NOMO-1 treated with dmso at 0.1 percent for 144 hours (cell line): ENCODE measurements around the gene INA.
A peak's percentile ranks its signal among the peaks of the same experiment; 100 is the strongest.
"Not testable (repeated sequence)": the region's sequence is repeated elsewhere in the genome, so short reads cannot be mapped to it uniquely, and the experiment has no call there.

ENCODE experiments used
- DNase-seq: peaks from one replicate; lab custom pipeline; 2025; ENCODE audit not compliant: unreplicated experiment; lab: John Stamatoyannopoulos, UW

Gene INA

DNA sequence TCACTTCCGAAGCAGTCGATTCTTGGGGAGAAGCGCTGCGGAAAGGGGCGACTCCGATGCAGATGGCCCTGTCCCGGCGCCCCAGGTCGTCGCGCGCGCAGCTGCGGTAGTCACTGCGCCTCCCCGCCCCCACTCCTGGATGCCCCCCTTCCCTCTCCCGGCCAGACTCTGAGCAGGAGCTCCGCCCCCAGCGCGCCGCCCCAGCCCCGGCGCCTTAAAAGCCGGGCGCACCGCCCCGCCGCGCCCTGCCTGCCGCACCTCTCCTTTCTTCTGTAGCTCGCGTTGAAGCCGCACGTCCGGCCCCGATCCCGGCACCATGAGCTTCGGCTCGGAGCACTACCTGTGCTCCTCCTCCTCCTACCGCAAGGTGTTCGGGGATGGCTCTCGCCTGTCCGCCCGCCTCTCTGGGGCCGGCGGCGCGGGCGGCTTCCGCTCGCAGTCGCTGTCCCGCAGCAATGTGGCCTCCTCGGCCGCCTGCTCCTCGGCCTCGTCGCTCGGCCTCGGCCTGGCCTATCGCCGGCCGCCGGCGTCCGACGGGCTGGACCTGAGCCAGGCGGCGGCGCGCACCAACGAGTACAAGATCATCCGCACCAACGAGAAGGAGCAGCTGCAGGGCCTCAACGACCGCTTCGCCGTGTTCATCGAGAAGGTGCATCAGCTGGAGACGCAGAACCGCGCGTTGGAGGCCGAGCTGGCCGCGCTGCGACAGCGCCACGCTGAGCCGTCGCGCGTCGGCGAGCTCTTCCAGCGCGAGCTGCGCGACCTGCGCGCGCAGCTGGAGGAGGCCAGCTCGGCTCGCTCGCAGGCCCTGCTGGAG lies at the start of gene INA:
INA (plus strand) TSS at position 243 of the 817 bp plus-strand sequence; CDS start at position 317, 74 bp downstream.
- DNase-seq = no peak

DNA sequence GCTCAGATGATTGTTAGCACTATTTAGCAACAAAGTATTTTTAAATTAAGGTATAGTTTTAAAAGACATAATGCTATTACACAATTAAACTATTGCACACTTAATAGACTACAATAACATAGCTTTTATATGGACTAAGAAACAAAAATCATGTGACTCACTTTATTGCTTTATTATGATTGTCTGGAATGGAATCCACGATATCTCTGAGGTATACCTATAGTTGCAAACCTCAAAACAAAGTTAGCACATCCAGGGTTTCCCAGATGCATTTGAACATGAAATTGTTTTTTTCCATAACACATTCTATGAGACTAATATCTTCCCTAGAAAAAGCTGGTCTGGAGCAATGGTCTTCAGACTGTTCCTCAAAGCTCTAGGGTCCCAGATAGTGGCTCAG lies 49.5 kb upstream of the INA start:
- DNase-seq = no peak

DNA sequence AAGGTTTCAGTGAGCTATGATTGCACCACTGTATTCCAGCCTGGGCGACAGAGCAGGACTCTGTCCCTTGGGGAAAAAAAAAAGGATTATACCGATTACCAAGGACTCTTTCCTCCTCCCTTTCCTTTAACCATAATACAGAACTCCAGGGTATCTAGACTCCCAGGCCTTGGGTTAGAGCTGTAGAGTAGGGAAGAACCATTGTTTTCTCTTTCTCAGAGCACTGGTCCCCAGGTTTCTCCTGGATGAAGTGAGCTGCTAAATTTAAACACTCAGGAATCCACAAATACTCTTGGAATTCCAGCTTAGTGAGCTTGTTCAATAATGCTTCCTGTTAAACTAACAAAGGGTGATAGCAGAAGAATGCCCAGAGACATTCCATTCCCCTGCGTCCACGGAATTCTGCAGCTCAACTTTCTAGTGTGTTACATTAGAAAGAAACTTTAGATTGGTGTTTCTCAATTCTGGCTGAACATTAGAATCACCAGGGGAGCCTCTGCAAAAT lies 45.8 kb upstream of the INA start:
- DNase-seq = no peak

DNA sequence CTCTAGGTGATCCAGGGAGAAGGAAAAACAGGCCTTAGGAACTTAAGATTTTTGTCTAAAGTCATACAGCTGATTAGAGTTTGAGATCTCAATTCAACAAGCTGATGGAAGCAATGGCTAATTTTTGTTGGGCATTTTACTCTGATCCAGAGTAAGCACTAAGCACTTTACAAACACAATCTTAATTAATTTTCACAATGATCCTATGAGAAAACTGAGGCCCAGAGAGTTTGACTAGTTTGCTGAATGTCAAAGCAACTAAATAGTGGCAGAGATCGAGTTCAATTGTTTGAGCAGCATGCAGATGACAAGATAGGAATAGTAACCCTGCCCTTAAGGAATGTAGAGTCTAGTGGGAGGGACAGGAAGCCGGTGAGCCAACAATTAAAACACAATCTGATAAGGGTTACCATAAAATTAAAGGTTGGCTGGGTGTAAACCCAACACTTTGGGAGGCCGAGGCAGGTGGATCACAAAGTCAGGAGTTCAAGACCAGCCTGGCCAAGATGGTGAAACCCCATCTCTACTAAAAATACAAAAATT lies 44.7 kb upstream of the INA start:
- no peak for DNase-seq

DNA sequence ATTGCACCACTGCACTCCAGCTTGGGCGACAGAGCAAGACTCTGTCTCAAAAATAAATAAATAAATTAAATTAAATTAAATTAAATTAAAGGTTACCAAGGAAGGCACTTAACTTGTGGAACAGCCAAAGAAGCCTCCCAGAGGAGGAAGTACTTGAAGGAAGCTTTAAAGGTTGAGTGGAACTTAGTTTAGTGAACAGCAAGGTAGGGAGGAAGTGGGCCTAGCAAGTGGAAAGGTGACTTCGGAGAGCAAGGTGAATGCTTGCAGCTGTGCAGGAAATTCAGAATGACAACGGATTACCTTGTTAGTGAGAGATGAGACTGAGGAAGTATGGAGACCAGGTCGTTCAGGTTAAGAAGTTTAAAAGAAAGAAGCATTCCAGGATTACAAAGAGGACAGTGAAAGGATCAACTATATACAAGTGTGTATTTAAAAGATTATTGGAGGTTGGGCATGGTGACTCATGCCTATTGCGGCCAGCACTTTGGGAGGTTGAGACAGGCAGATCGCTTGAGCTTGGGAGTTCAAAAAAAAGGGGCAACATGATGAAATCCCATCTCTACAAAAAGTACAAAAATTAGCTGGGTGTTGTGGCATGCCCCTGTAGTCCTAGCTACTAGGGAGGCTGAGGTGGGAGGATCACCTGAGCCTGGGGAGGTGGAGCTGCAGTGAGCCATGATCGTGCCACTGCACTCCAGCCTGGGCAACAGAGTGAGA lies 44.0 kb upstream of the INA start:
- DNase-seq = no peak

DNA sequence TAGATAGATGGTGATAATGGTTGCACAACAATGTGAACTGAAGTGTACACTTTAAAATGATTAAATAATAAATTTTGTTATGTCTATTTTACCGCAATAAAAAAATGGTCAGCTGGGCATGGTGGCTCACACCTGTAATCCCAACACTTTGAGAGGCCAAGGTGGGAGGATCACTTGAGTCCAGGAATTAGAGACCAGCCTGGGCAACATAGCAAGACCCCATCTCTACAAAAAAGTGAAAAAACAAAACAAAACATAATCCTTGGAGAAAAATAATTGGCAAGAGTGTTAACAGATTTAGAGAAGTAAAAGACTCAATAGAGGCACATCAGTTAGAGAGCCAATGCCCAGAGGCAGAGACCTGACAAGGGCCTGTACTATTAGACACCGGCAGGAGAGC lies 41.2 kb upstream of the INA start:
- DNase-seq = no peak

DNA sequence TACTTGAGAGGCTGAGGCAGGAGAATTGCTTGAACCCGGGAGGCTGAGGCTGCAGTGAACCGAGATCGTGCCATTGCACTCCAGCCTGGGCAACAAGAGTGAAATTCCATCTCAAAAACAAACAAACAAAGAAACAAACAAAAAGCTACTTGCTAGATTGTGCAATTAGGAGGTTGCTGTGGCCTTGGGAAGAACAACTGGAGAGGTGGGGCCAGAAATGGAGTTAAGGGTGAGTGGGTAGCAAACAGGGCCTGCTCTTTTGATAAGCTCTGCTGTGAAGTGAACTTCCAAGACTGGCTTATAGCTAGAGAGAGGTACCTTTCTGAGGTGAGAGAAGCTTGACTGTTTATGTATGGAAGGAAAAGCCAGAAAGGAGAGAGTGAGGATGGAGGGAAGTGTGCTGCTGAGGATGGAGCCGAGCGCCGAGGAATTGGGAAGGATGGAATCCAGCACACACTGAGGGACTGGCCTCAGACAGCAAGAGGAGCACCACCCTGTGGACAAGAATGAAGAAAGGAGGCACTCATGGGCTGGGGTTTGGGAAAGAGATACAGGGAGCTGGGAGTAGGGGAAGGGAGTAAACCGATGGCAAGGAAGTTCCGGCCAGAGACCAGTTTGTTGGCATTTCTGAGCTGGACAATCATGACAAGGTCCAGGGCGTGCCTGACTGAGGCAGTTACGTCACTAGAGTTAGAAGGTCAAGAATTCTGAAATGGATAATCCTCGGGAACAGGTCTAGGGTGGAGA lies 38.3 kb upstream of the INA start:
- no peak for DNase-seq

DNA sequence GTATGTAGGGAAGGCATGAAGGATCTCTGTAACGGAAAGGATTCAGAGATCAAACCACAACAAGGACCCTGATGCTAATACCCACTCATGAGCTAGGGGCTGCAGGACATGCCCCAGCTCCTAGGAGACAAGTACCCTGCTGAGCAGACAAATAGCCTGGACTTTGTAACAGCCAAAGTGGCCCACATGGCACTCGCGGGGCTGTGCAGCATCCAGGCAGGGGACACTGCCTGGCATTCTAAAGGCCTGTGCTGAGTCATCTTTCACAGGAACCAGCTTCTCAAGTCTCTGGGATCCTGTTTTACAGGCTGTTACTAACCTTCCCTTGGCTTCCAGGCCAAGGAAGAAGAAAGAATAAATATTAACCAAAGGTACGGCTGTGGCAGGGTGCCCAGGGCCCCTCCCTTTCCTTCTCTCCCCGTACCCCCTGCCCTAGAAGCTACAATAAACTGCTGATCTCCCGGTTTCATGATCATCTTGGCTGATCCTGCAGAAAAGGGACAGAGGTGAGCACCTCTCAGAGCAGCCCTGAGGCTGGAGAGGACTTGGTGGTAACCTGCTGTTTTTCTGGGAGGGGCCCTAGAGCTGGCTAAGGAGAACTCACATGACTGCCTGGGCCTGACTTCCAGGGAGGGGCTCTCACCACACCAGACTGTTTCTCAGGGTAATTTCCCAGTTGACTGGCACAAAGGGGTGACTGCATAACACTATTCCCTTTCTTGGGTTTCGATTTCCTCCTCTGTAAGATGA lies 35.5 kb upstream of the INA start:
- DNase-seq = peak; percentile 15

DNA sequence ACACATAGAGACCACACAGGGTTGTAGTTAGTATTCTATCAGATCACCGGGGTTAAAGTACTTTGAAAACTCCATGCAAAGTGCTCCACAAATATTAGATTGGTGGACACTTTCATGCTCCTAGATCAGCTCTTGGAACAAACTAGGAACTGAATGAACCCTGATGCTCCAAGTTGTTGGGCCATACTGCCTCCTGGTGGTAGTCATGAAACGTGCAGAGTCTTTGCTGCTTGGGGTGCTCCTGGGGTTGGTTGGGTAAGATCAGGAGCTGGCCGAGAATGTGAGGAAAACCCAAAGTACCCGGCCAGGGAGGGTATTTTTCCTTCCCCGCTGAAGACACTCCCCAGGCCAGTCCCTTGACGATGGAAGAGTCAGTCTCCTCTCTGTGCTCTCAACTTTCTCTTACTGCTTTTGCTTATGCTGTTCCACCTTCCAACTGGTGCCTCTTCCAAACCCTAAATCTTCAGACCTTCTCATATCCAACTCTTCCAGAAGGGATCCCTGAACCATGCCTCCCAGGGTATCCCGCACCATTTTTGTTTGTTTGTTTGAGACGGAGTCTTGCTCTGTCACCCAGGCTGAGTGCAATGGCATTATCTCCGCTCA lies 32.2 kb upstream of the INA start:
- DNase-seq = peak; percentile 43

DNA sequence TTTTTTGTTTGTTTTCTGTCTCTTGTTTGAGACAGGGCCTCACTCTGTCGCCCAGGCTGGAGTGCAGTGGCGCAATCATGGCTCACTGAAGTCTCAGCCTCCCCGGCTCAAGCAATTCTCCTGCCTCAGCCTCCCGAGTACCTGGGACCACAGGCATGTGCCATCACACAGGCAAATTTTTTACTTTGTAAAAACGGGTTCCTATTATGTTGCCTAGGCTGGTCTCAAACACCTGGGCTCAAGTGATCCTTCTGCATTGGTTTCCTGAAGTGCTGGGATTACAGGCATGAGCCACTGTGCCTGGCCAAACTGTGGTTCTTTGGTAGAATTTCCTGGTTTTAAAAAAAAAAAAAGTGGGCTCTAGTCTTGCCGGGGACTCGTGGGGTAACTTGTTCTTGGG lies 31.4 kb upstream of the INA start, which contains the start of gene RPEL1:
RPEL1 (plus strand) TSS at position 301 of the 400 bp plus-strand sequence. CDS start 110 bp downstream, outside the sequence.
- not testable (repeated sequence) for DNase-seq

DNA sequence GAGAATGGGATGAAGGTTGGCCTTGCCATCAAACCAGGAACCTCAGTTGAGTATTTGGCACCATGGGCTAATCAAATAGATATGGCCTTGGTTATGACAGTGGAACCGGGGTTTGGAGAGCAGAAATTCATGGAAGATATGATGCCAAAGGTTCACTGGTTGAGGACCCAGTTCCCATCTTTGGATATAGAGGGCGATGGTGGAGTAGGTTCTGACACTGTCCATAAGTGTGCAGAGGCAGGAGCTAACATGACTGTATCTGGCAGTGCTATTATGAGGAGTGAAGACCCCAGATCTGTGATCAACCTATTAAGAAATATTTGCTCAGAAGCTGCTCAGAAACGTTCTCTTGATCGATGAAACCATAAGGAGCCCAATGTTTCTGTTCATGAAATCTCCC lies 30.6 kb upstream of the INA start:
- no peak for DNase-seq

DNA sequence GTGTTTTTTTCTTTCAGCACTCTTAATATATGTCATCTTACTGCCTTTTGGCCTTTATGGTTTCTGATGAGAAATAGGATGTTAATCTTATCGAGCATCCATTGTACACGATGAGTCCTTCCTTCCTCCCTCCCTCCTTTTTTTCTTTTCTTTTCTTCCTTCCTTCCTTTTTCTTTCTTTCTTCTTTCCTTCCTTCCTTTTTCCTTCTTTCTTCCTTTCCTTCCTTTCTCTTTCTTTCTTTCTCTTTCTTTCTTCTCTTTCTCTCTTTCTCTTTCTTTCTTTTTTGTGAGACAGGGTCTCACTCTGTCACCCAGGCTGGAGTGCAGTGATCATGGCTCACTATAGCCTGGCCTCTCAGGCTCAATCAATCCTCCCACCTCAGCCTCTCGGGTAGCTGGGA lies 22.8 kb upstream of the INA start:
- DNase-seq = no peak

DNA sequence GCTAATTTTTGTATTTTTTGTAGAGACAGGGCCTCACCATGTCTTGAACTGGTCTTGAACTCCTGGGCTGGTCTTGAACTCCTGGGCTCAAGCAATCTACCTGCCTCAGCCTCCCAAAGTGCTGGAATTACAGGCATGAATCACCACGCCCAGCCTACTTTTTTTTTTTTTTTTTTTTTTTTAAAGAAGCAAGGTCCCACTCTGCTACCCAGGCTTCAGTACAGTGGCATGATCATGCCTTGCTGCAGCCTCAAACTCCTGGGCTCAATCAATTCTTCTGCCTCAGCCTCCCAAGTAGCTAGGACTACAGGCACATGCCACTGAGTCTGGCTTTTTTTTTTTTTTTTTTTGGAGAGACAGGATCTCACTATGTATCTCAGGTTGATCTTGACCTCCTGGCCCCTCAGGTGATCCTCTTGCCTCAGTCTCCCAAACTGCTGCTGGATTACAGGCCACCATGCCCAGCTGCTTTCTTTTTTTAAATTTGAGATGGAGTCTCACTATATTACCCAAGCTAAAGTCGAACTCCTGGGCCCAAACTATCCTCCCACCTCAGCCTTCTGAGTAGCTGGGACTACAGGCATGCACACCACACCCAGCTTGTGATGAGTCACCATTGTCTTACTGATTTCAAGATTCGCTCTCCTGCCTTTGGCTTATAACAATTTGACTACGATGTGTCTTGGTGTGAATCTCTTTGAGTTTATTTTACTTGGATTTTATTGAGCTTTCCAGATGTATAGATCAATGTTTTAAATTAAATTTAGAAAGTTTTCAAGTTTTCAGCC lies 22.2 kb upstream of the INA start:
- no peak for DNase-seq

DNA sequence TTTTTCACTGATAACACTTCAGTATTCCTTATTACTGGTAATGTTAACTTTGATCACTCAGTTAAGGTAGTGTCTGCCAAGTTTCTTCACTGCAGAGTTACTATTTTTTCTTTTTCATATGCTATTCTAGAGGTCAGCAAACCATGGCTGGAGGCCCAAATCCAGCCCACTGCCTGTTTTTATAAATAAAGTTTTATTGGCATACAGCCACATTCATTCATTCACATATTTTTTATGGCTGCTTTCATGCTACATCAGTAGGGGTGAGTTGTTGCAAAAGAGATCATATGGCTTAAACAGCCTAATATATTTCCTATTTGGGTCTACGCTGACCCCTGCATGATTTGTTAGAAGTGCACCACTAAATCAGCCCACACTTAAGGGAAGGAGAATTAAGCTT lies 20.3 kb upstream of the INA start:
- no peak for DNase-seq

DNA sequence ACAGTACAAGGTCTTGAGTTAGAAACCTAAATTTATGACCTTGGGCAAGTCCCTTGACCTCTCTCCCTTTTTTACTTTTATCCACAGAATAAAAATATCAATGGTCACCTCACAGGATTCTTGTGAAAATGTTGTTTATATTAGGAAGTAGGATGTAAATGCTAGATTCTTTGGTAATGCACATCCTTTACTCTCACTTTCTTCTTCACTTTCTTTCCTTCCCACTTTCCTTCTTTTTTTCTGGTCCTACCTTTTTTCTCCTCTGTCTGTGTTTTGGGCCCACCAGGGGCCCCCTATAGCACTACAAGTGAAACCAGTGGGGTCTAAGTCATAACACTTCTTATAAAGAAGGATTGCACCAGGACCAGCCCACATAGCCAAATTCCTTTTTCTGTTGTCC lies 19.1 kb upstream of the INA start:
- no peak for DNase-seq

DNA sequence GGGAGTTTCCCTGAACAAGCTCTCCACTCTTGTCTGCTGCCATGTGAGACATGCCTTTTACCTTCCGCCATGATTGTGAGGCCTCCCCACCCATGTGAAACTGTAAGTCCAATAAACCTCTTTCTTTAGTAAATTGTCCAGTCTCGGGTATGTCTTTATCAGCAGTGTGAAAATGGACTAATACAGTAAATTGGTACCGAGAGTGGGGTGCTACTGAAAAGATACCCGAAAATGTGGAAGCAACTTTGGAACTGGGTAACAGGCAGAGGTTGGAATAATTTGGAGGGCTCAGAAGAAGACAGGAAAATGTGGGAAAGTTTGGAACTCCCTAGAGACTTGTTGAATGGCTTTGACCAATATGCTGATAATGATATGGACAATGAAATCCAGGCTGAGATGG lies 18.0 kb upstream of the INA start:
- DNase-seq = not testable (repeated sequence)

DNA sequence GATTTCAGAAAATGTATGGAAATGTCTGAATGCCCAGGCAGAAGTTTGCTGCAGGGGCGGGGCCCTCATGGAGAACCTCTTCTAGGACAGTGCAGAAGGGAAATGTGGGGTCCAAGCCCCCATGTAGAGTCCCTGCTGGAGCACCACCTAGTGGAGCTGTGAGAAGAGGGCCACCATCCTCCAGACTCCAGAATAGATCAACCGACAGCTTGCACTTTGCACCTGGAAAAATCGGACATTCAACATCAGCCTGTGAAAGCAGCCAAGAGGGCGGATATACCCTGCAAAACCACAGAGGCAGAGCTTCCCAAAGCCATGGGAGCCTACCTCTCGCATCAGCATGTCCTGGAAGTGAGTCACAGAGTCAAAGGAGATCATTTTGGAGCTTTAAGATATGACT lies 16.9 kb upstream of the INA start:
- DNase-seq = no peak

DNA sequence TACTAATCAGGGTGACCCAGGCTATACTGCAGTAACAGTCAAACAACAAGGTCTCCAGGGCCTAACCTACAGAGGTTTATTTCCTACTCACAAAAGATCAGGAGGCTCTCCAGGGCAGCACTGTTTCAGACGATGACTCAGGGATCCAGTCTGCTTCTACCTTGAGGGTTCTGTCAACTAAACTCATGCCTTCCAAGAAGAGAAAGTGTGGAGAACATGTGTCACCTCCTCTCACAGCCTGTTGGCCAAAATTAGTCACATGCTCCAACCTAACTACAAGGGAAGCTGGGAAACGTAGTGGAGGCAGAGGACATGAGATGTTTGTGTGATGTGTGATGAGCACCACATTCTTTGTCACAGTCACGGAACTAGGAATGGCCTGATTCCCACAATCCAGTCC lies 14.7 kb upstream of the INA start:
- no peak for DNase-seq

DNA sequence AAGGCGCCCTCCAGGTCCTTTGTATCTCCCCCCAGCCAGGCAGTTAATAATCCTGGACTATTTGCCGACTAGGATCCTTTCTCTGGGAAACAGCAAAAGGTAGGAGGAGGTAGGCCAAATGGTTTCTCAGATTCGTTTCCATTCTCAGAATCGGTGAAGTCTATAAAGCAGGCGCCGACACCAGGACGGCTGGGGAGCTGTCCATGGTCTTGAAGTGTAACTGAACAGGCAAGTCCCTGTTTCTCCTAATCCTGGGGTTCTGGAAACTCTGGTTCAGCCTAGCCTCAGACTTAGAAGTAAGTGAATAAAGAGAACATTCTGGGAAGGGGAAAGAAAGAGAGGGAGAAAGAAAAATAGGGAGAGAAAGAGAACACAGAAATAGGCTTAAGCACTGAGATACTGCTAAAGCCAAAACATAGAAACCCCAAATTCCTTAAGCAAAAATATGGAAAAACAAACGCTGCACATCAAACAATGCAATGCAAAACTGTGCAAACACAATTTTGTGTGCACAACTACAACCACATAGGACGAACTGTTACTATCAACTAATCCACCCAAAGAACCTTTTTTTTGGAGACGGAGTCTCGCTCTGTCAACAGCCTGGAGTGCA lies 11.1 kb upstream of the INA start:
- no peak for DNase-seq
